Astrocyte (in vitro differentiated cells and primary cell): ENCODE measurements around the gene QSOX2. TPM values are rescaled to one million over a fixed set of nuclear protein-coding genes. Genes with fewer than 3 reads are reported as not detected.

ENCODE experiments used
- DNase-seq: peaks from one replicate; pipeline ENCODE4 v3.0.0-alpha.2; 2010; ENCODE audit warnings: low read depth
- FAIRE-seq: peaks from 2 replicates; lab custom pipeline; 2011; peaks lifted over from hg19 to GRCh38; lab: Jason Lieb, UNC
- H2AFZ ChIP-seq: 2 replicates; pipeline ENCODE4 v1.6.0; 2012; ENCODE audit warnings: low read depth, low read length, inconsistent platforms
- H3K27ac ChIP-seq: 2 replicates; pipeline ENCODE4 v1.5.1; 2011; ENCODE audit warnings: low read depth, low read length, inconsistent platforms
- H3K27me3 ChIP-seq: 2 replicates; pipeline ENCODE4 v1.6.0; 2011; ENCODE audit warnings: low read length, inconsistent platforms; ENCODE audit not compliant: insufficient read depth
- H3K36me3 ChIP-seq: 2 replicates; pipeline ENCODE4 v1.5.1; 2011; ENCODE audit warnings: low read length, inconsistent platforms; ENCODE audit not compliant: insufficient read depth
- H3K4me1 ChIP-seq: 2 replicates; pipeline ENCODE4 v1.5.1; 2011; ENCODE audit warnings: low read length, inconsistent platforms; ENCODE audit not compliant: insufficient read depth
- H3K4me2 ChIP-seq: 2 replicates; pipeline ENCODE4 v1.6.0; 2012; ENCODE audit warnings: low read length, inconsistent platforms
- H3K4me3 ChIP-seq: 2 replicates; pipeline ENCODE4 v1.5.1; 2011; ENCODE audit warnings: low read depth, mild to moderate bottlenecking, low read length, inconsistent platforms; ENCODE audit not compliant: insufficient read depth
- H3K79me2 ChIP-seq: 2 replicates; pipeline ENCODE4 v1.6.0; 2012; ENCODE audit warnings: mild to moderate bottlenecking, low read length, inconsistent platforms; ENCODE audit not compliant: insufficient read depth
- H3K9ac ChIP-seq: 2 replicates; pipeline ENCODE4 v1.6.0; 2012; ENCODE audit warnings: mild to moderate bottlenecking, low read length, inconsistent platforms
- H3K9me3 ChIP-seq: 2 replicates; pipeline ENCODE4 v1.5.1; 2012; ENCODE audit warnings: low read depth, mild to moderate bottlenecking, low read length, inconsistent platforms; ENCODE audit not compliant: insufficient read depth
- H4K20me1 ChIP-seq: 2 replicates; pipeline ENCODE4 v1.6.0; 2012; ENCODE audit warnings: low read length, inconsistent platforms; ENCODE audit not compliant: insufficient read depth
- H3K27ac Mint-ChIP-seq: one replicate; pipeline ENCODE4 v1.8.0; 2021; ENCODE audit warnings: mild to moderate bottlenecking, mixed read lengths; ENCODE audit not compliant: unreplicated experiment
- H3K27me3 Mint-ChIP-seq: one replicate; pipeline ENCODE4 v1.8.0; 2021; ENCODE audit warnings: low read depth, mixed read lengths; ENCODE audit not compliant: unreplicated experiment
- H3K36me3 Mint-ChIP-seq: one replicate; pipeline ENCODE4 v1.8.0; 2021; ENCODE audit warnings: low read depth, mixed read lengths; ENCODE audit not compliant: unreplicated experiment
- H3K4me1 Mint-ChIP-seq: one replicate; pipeline ENCODE4 v1.8.0; 2021; ENCODE audit warnings: low read depth, mixed read lengths; ENCODE audit not compliant: unreplicated experiment
- H3K4me3 Mint-ChIP-seq: one replicate; pipeline ENCODE4 v1.8.0; 2021; ENCODE audit warnings: mild to moderate bottlenecking, moderate library complexity, mixed read lengths; ENCODE audit not compliant: unreplicated experiment
- H3K9me3 Mint-ChIP-seq: one replicate; pipeline ENCODE4 v1.8.0; 2021; ENCODE audit warnings: mild to moderate bottlenecking, mixed read lengths; ENCODE audit not compliant: unreplicated experiment
- EZH2 ChIP-seq: IDR thresholded peaks from 2 replicates; pipeline ENCODE4 v1.6.1; 2012; ENCODE audit warnings: mild to moderate bottlenecking, low read length, inconsistent platforms; ENCODE audit not compliant: insufficient read depth
- total RNA-seq: library from RNA; stranded (reverse); gene quantifications from 2 replicates; pipeline ENCODE4 v1.2.1, GENCODE V29; 2021
- TF ChIP-seq, protein P1 (sequence below): IDR thresholded peaks from 2 replicates; pipeline ENCODE4 v1.5.1; 2011; ENCODE audit warnings: low read depth, mild to moderate bottlenecking, inconsistent platforms, low read length, moderate library complexity; ENCODE audit not compliant: insufficient read depth

Gene QSOX2
- total RNA-seq, 1 donor from 2014 or later = 20.4 TPM

DNA sequence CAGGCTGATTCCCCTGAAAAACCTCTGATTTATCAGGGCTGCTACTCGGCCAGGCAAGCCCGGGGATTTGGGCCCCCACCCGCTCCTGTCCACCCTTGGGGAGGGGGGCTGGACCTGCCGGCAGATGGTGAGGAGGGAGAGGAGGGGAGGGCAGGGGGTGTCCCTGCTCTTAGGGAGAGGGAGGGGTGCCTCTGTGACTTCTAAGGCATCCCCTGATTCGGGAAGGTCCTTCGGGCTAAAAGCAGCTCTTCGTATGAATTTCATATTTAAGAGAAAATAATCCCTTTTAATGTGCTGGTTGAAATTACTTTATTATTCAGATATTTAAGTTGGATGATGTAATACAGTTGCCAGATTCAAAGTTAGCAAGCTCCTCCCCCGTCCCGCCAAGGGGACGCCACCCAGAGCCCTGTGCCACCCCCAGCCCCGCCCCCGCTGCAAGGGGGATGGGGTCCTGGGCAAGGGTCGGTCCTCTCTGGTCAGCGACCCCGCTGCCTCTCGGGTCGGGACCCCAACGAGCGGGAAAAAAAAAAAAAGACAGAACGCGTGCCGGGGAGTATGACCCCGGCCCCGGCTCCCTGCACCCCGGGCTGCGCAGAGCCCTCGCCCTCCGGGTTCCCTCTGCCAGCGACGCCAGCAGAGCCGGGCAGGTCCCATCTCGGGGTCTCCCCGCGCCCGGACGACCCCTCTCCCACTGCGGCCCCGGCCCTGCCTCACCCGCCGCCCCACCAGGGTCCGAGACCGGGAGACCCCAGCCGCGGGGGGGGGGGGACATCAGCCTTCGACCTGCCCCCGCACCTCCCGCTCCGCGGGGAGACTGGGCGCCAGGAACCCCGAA is 53.1 kb downstream of the QSOX2 start:
- FAIRE-seq (no peak), DNase-seq (no peak)
- no peaks in the 10 kb centered on the region for H3K36me3 ChIP-seq
- no peaks in the 10 kb centered on the region for H3K79me2 ChIP-seq
- H2AFZ ChIP-seq = no peak overlapping the region
- Mint-ChIP-seq H3K4me3 (no peak overlapping the region), H3K27ac (no peak overlapping the region), H3K4me1 (no peaks in the 10 kb centered on the region), H3K9me3 (peaks cover 2% of the 10 kb centered on the region), H3K36me3 (no peaks in the 10 kb centered on the region), H3K27me3 (peaks cover 55% of the 10 kb centered on the region)
- peaks cover 64% of the 10 kb centered on the region for H3K27me3 ChIP-seq
- H4K20me1 ChIP-seq = no peaks in the 10 kb centered on the region
- no peaks in the 10 kb centered on the region for H3K4me1 ChIP-seq
- TF ChIP-seq EZH2 = no peak
- TF ChIP-seq, protein P1, sequence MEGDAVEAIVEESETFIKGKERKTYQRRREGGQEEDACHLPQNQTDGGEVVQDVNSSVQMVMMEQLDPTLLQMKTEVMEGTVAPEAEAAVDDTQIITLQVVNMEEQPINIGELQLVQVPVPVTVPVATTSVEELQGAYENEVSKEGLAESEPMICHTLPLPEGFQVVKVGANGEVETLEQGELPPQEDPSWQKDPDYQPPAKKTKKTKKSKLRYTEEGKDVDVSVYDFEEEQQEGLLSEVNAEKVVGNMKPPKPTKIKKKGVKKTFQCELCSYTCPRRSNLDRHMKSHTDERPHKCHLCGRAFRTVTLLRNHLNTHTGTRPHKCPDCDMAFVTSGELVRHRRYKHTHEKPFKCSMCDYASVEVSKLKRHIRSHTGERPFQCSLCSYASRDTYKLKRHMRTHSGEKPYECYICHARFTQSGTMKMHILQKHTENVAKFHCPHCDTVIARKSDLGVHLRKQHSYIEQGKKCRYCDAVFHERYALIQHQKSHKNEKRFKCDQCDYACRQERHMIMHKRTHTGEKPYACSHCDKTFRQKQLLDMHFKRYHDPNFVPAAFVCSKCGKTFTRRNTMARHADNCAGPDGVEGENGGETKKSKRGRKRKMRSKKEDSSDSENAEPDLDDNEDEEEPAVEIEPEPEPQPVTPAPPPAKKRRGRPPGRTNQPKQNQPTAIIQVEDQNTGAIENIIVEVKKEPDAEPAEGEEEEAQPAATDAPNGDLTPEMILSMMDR = no peak
- no peak overlapping the region for H3K4me2 ChIP-seq
- no peaks in the 10 kb centered on the region for H3K9me3 ChIP-seq
- no peak overlapping the region for H3K27ac ChIP-seq
- H3K9ac ChIP-seq = no peak overlapping the region
- H3K4me3 ChIP-seq = no peak overlapping the region

DNA sequence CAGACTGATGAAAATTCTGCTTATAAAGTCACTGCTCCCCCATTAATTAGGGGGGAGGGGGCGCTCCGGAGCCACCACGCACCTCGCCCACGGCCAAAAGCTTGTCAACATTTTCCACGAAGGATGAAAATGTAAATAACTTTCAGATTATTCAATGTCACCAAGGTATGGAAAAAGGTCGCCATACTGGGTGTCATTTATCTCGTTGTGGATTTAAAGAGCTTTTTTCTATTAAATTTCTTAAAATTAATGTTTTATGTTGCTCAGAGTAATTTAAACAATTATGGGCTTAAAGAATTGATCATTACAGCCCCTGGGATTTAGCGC is 53.7 kb downstream of the QSOX2 start:
- DNase-seq = no peak
- no peaks in the 10 kb centered on the region for H3K36me3 Mint-ChIP-seq
- H3K9ac ChIP-seq = no peak overlapping the region
- no peaks in the 10 kb centered on the region for H3K4me1 Mint-ChIP-seq
- H3K4me2 ChIP-seq = no peak overlapping the region
- no peaks in the 10 kb centered on the region for H3K36me3 ChIP-seq
- peaks cover 2% of the 10 kb centered on the region for H3K9me3 Mint-ChIP-seq
- TF ChIP-seq, protein P1 = no peak
- TF ChIP-seq EZH2 = no peak
- H4K20me1 ChIP-seq = no peaks in the 10 kb centered on the region
- no peaks in the 10 kb centered on the region for H3K4me1 ChIP-seq
- no peak overlapping the region for H3K27ac ChIP-seq
- no peaks in the 10 kb centered on the region for H3K9me3 ChIP-seq
- H3K4me3 Mint-ChIP-seq = no peak overlapping the region
- no peak overlapping the region for H2AFZ ChIP-seq
- H3K27ac Mint-ChIP-seq = no peak overlapping the region
- no peak overlapping the region for H3K4me3 ChIP-seq
- no peaks in the 10 kb centered on the region for H3K79me2 ChIP-seq
- peaks cover 60% of the 10 kb centered on the region for H3K27me3 Mint-ChIP-seq
- H3K27me3 ChIP-seq = peaks cover 62% of the 10 kb centered on the region
- FAIRE-seq = no peak
